ENCODE measurements around the gene SHOX.
"Not testable (repeated sequence)": the region's sequence is repeated elsewhere in the genome, so short reads cannot be mapped to it uniquely, and the experiment has no call there.

SHOX gene

DNA sequence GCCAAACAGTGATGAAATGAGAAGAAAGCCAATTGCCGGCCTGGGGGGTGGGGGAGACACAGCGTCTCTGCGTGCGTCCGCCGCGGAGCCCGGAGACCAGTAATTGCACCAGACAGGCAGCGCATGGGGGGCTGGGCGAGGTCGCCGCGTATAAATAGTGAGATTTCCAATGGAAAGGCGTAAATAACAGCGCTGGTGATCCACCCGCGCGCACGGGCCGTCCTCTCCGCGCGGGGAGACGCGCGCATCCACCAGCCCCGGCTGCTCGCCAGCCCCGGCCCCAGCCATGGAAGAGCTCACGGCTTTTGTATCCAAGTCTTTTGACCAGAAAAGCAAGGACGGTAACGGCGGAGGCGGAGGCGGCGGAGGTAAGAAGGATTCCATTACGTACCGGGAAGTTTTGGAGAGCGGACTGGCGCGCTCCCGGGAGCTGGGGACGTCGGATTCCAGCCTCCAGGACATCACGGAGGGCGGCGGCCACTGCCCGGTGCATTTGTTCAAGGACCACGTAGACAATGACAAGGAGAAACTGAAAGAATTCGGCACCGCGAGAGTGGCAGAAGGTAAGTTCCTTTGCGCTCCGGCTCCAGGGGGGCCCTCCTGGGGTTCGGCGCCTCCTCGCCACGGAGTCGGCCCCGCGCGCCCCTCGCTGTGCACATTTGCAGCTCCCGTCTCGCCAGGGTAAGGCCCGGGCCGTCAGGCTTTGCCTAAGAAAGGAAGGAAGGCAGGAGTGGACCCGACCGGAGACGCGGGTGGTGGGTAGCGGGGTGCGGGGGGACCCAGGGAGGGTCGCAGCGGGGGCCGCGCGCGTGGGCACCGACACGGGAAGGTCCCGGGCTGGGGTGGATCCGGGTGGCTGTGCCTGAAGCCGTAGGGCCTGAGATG, at the start of gene SHOX:
SHOX (plus strand) TSS at position 180 of the 885 bp plus-strand sequence; CDS start at position 287, 107 bp downstream.
- DNase-seq (ENCODE audit: low spot score), result no peak

GRCh38 chrX:581066-581465, 49.5 kb upstream of the SHOX start:
- no peak for DNase-seq (ENCODE audit: low spot score)

GRCh38 chrX:581720-582298, 48.8 kb upstream of the SHOX start:
- DNase-seq (ENCODE audit: low spot score), result no peak

DNA sequence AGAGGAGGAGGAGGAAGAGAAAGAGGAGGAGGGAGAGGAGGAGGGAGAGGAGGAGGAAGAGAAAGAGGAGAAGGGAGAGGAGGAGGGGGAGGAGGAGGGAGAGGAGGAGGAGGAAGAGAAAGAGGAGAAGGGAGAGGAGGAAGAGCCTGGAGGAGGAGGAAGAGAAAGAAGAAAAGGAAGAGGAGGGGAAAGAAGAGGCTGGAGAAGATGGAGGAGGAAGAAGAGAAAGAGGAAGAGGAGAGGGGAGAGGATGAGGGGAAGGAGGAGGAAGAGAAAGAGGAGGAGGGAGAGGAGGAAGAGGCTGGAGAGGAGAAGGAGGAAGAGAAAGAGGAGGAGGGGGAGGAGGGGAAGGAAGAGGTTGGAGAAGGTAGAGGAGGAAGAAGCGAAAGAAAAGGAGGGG, 46.0 kb upstream of the SHOX start:
- DNase-seq (ENCODE audit: low spot score), result no peak

DNA sequence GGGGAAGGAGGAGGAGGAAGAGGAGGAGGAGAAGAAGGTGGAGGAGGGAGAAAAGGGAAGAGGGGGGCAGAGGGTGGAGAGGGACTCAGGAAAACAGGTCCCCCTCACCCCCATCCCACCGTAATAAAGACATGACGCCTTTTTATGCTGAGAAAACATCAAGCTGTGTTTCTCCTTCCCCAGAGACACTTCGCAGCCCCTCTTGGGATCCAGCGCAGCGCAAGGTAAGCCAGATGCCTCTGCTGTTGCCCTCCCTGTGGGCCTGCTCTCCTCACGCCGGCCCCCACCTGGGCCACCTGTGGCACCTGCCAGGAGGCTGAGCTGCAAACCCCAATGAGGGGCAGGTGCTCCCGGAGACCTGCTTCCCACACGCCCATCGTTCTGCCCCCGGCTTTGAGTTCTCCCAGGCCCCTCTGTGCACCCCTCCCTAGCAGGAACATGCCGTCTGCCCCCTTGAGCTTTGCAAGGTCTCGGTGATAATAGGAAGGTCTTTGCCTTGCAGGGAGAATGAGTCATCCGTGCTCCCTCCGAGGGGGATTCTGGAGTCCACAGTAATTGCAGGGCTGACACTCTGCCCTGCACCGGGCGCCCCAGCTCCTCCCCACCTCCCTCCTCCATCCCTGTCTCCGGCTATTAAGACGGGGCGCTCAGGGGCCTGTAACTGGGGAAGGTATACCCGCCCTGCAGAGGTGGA, 45.3 kb upstream of the SHOX start:
- DNase-seq (ENCODE audit: low spot score), result no peak

- DNase-seq (ENCODE audit: low spot score), result no peak
These were observed 44.2 kb upstream of the SHOX start for GRCh38 chrX:586351-586750.

DNA sequence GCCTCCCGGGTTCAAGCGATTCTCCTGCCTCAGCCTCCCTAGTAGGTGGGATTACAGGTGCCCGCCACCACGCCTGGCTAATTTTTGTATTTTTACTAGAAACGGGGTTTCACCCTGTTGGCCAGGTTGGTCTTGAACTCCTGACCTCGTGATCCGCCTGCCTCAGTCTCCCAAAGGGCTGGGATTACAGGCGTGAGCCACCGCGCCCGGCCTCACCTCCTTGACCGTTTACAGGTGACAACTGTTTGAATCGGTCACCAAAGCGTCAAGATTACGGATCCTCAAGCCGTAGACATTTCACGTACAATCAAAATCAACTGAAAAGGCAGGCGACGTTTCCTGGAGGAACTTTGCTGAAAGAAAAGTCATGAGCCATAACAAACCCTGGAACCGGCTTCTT, 41.3 kb upstream of the SHOX start:
- DNase-seq (ENCODE audit: low spot score), result not testable (repeated sequence)

- DNase-seq (ENCODE audit: low spot score), result no peak
These were observed 39.7 kb upstream of the SHOX start for GRCh38 chrX:590693-591404.

DNA sequence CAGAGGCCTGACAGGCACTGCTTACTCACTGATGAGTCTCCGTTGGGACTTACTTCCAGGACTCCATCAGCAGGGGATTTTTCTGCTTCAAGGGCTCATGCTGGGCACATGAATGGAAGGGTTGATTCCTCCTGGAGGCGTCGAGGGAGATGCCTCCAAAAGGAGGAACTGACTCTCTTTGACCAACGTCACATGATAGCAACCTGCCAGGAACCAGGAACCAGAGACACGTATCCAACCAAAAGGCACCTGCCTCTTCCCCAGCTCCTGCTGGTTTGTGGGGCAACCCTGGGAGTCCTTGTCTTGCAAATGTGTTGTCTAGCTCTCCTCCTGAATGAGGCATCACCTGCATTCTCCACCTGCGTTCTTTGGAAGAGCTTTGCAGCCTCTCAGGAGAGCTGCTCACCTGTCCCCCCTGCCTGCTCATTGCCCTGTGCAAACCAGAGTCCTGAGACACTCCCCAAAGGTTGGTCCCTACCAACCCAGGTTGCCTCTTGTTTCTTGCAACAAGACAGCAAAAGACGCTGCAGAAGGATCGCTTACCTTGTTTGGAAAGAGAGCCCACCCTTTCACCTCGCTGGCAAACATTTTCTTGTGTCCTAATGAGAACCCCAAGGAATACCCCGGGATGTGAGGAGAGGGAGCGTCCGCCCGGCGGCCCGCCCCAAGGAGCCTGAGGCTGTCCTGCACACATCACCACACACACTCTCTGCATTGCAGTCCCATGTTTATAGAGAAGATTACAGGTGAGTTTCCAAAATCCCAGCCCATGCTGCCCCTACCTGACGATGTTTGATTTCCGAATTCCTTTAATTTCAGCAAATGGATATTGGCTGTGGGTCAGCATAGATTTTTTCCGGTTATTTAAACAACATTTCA, 30.5 kb upstream of the SHOX start:
- no peak for DNase-seq (ENCODE audit: low spot score)

DNA sequence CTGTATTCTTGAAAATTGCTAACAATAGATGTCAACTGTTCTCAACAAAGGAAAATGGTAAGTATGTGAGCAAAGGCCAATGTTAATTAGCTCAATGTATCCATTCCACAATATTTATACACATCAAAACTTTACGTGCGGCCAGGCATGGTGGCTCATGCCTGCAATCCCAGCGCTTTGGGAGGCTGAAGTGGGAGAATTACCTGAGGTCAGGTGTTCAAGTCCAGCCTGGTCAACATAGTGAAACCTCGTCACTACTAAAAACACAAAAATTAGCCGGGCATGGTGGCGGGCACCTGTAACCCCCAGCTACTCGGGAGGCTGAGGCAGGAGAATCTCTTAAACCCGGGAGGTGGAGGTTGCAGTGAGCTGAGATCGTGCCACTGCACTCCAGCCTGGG, 27.6 kb upstream of the SHOX start:
- not testable (repeated sequence) for DNase-seq (ENCODE audit: low spot score)

- DNase-seq (ENCODE audit: low spot score), result not testable (repeated sequence)
These were observed 26.0 kb upstream of the SHOX start for GRCh38 chrX:604616-605015.

DNA sequence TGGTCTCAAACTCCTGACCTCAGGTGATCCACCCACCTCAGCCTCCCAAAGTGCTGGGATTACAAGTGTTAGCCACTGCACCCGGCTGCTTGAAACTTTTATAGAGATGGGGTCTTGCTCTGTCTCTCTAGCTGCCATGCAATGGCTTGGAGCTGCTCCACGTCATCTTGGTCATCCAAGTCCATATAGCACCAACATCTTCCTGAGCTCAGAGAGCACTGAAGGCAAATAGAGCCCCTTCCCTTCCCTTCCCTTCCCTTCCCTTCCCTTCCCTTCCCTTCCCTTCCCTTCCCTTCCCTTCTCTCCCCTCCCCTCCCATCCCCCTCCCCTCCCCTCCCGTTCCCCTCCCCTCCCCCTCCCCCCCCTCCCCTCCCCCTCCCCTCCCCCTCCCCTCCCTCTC, 22.5 kb upstream of the SHOX start:
- not testable (repeated sequence) for DNase-seq (ENCODE audit: low spot score)

DNA sequence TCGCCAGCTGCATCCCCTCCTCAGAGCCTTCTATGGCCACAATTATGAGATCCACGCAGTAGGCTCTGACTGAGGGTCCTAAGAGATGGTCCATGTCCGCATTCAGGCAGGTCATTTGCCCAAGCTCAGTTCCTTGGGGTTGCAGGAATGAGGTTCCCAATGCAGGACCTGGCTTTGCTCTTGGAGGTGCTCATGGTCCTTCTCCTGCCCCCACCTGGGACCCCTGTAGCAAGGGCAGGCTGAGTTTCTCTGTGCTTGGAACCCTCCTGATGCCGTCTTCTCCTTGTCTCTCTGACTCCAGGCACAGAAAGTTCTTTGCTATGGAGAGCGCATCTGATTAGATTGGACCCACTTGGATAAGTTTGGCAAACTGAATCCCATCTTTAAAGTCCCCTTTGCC, 16.5 kb upstream of the SHOX start:
- no peak for DNase-seq (ENCODE audit: low spot score)

- DNase-seq (ENCODE audit: low spot score), result no peak
These were observed 13.2 kb upstream of the SHOX start for GRCh38 chrX:617401-617800.

- no peak for DNase-seq (ENCODE audit: low spot score)
These were observed 12.7 kb upstream of the SHOX start for GRCh38 chrX:617891-618290.

DNA sequence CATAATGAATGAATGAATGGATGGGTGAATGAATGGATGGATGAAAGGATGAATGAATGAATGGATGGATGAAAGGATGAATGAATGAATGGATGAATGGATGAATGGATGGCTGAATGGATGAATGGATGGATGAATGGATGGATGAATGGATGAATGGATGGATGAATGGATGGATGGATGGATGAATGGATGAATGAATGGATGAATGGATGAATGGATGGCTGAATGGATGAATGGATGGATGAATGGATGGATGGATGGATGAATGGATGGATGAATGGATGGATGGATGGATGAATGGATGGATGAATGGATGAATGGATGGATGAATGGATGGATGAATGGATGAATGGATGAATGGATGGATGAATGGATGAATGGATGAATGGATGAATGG, 12.3 kb upstream of the SHOX start:
- not testable (repeated sequence) for DNase-seq (ENCODE audit: low spot score)

GRCh38 chrX:618761-619450, 11.7 kb upstream of the SHOX start:
- DNase-seq (ENCODE audit: low spot score), result no peak

GRCh38 chrX:619451-619811, 11.2 kb upstream of the SHOX start:
- DNase-seq (ENCODE audit: low spot score), result no peak

- DNase-seq (ENCODE audit: low spot score), result no peak
These were observed 10.6 kb upstream of the SHOX start for GRCh38 chrX:619812-620531.

Measured in COLO829 (cell line).